ENCODE results near the gene UNC13B.

- TF ChIP-seq EZH2 (IDR thresholded peaks at IDR 0.05; ENCODE audit: insufficient read depth, low read length) (no peak), CTCF (IDR thresholded peaks at IDR 0.05; ENCODE audit: insufficient read depth, low read depth, low read length) (no peak)
Measured at GRCh38 chr9:35294066-35294465, 132.3 kb downstream of the UNC13B start.

Data from astrocyte (in vitro differentiated cells and primary cell).